Measurements from ENCODE around the gene PIK3R5.

- TF ChIP-seq FOXP1 (CRISPR knock-in tag; IDR thresholded peaks at IDR 0.05; ENCODE audit: borderline replicate concordance) (no peak), SP1 (CRISPR knock-in tag; conservative IDR thresholded peaks at IDR 0.05) (no peak), CTCF (IDR thresholded peaks at IDR 0.05) (no peak), ZNF416 (CRISPR knock-in tag; IDR thresholded peaks at IDR 0.05) (no peak), ZSCAN18 (CRISPR knock-in tag; IDR thresholded peaks at IDR 0.05) (no peak), TEAD4 (CRISPR knock-in tag; IDR thresholded peaks at IDR 0.05) (no peak), GRHL2 (CRISPR knock-in tag; IDR thresholded peaks at IDR 0.05; ENCODE audit: insufficient replicate concordance, severe bottlenecking) (no peak), CBFB (CRISPR knock-in tag; IDR thresholded peaks at IDR 0.05; ENCODE audit: low read depth) (no peak), ZNF512 (CRISPR knock-in tag; IDR thresholded peaks at IDR 0.05; ENCODE audit: borderline replicate concordance) (no peak), TP53 (CRISPR knock-in tag; IDR thresholded peaks at IDR 0.05) (no peak), ATF1 (CRISPR knock-in tag; IDR thresholded peaks at IDR 0.05) (no peak), NR2C2 (CRISPR knock-in tag; IDR thresholded peaks at IDR 0.05) (no peak)
Observed at GRCh38 chr17:8841844-8842243, 123.7 kb downstream of the PIK3R5 start.

Measured in WTC11 (cell line).